Measurements from ENCODE around the gene PAK1. TPM values are rescaled to one million over a fixed set of nuclear protein-coding genes. Genes with fewer than 3 reads are reported as not detected.
A peak's percentile ranks its signal among the peaks of the same experiment; 100 is the strongest.

PAK1 gene
- total RNA-seq, 1 donor from 2014 or later, result 127 TPM

- no peaks in the 10 kb centered on the region for H3K4me1 Mint-ChIP-seq (ENCODE audit: low read depth)
- no peak overlapping the region for H3K4me3 Mint-ChIP-seq (ENCODE audit: low read depth)
- no peaks in the 10 kb centered on the region for H3K27me3 Mint-ChIP-seq
- H3K36me3 Mint-ChIP-seq (ENCODE audit: insufficient read depth), result peaks cover 14% of the 10 kb centered on the region
- no peak for DNase-seq (ENCODE audit: low spot score, unreplicated experiment)
- peak overlapping the region; percentile 37 for H3K27ac Mint-ChIP-seq
- no peak for TF ChIP-seq CTCF (IDR thresholded peaks at IDR 0.05; ENCODE audit: unreplicated experiment)
- H3K9me3 Mint-ChIP-seq (ENCODE audit: low read depth), result no peaks in the 10 kb centered on the region
Observed at GRCh38 chr11:77322926-77323590, 150.8 kb downstream of the PAK1 start.

DNA sequence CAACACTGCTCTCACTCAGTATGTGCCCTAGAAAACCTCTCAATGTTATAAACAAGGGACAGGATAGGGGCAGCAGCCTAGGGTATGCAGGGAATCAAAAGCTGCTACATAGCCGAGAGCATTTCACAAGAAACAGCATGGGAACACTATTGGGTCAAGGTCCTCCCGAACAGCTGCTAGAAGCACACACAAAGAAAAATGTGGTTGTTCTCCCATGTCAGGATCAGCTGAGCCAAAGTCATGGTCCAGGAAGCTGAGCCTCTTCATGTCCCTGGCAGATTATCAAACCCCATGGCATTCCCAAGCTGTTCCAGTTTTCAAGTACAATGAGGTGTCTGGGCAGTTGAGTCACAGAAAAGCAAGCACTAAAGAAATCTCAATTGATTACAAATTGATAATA lies 151.4 kb downstream of the PAK1 start:
- Mint-ChIP-seq H3K36me3 (ENCODE audit: insufficient read depth) (peaks cover 12% of the 10 kb centered on the region), H3K9me3 (ENCODE audit: low read depth) (no peaks in the 10 kb centered on the region), H3K27ac (no peak overlapping the region), H3K4me1 (ENCODE audit: low read depth) (no peaks in the 10 kb centered on the region), H3K27me3 (no peaks in the 10 kb centered on the region), H3K4me3 (ENCODE audit: low read depth) (no peak overlapping the region)
- no peak for DNase-seq (ENCODE audit: low spot score, unreplicated experiment)
- no peak for TF ChIP-seq CTCF (IDR thresholded peaks at IDR 0.05; ENCODE audit: unreplicated experiment)

DNA sequence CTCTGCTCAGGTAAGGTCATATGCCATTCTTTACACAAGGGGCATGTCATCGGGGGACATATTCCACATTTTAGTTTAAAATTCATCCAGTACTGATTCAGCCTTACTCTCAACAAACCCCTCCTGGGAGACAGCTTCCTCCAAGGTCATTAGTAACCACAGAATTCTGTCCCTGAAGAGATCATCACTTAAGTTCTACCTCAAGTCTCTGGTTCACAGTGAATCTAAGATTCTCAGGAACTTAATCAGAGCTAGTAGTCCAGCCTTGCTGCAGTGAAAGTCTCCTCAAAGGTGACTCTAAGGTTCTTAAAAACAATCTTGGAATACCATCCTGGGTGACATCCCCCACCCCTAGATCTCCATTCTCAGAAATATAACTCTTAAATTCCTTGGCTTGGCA lies 153.5 kb downstream of the PAK1 start:
- Mint-ChIP-seq H3K27ac (peak overlapping the region; percentile 35), H3K36me3 (ENCODE audit: insufficient read depth) (peaks cover 10% of the 10 kb centered on the region), H3K4me1 (ENCODE audit: low read depth) (no peaks in the 10 kb centered on the region), H3K4me3 (ENCODE audit: low read depth) (no peak overlapping the region), H3K9me3 (ENCODE audit: low read depth) (no peaks in the 10 kb centered on the region), H3K27me3 (peaks cover 3% of the 10 kb centered on the region)
- no peak for TF ChIP-seq CTCF (IDR thresholded peaks at IDR 0.05; ENCODE audit: unreplicated experiment)
- DNase-seq (ENCODE audit: low spot score, unreplicated experiment), result no peak

DNA sequence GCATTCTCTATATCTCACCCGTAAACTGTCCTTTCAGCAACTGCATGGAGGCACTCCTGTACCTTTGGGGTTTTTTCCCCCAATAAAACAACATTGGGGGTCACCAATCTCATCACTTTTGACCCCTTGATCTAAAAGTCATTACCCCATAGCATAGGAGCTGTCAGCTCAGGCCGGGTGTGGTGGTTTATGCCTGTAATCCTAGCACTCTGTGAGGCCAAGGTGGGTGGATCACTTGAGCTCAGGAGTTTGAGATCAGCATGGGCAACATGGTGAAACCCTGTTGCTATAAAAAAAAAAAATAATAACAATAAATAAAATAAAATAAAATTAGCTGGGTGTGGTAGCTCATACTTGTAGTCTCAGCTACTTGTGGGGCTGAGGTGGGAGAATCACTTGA lies 155.3 kb downstream of the PAK1 start:
- Mint-ChIP-seq H3K9me3 (ENCODE audit: low read depth) (no peaks in the 10 kb centered on the region), H3K27ac (no peak overlapping the region), H3K4me3 (ENCODE audit: low read depth) (no peak overlapping the region), H3K36me3 (ENCODE audit: insufficient read depth) (peaks cover 10% of the 10 kb centered on the region), H3K27me3 (peaks cover 3% of the 10 kb centered on the region), H3K4me1 (ENCODE audit: low read depth) (no peaks in the 10 kb centered on the region)
- no peak for DNase-seq (ENCODE audit: low spot score, unreplicated experiment)
- TF ChIP-seq CTCF (IDR thresholded peaks at IDR 0.05; ENCODE audit: unreplicated experiment), result no peak

DNA sequence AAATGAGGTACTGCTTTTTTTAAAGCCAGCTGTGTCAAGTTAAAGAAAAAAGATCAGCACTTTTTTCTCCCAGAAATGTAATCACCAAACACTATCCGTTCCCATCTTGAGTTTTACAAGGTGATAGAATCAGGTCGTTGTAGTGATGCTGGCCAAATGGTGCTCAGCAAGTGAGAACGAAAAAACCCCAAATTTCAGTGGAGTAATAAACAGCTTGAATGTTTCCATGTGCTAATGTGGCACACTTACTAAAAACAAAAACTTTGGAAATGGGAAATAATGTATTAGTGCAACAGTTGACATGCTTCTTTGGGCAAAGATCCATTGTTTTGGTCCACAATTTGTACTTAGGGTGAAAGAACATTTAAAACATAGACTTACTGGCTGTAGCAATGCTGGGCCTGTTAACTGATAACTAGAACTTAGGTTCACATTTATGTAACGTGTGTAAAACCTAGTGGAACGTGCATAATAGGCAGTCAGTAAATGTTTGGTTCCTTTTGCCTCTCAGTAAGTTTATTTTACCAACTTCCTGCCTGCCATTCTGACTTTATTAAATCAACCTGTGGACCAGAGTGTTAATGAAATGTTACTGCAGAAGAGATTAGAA lies 157.1 kb downstream of the PAK1 start:
- TF ChIP-seq CTCF (IDR thresholded peaks at IDR 0.05; ENCODE audit: unreplicated experiment), result no peak
- no peak for DNase-seq (ENCODE audit: low spot score, unreplicated experiment)
- Mint-ChIP-seq H3K27ac (no peak overlapping the region), H3K4me1 (ENCODE audit: low read depth) (no peaks in the 10 kb centered on the region), H3K4me3 (ENCODE audit: low read depth) (no peak overlapping the region), H3K9me3 (ENCODE audit: low read depth) (no peaks in the 10 kb centered on the region), H3K36me3 (ENCODE audit: insufficient read depth) (peaks cover 1% of the 10 kb centered on the region), H3K27me3 (peaks cover 3% of the 10 kb centered on the region)
